Measurements from ENCODE around the gene CXCL3. TPM values are rescaled to one million over a fixed set of nuclear protein-coding genes. Genes with fewer than 3 reads are reported as not detected.

The CXCL3 gene
- total RNA-seq, 2 donors from 2014 or later: 17.5 to 20.2 TPM

- no peak for TF ChIP-seq CTCF (IDR thresholded peaks at IDR 0.05)
- Histone ChIP-seq H3K4me1 (no peaks in the 10 kb centered on the region), H3K4me3 (no peak within 1 kb of the TSS), H3K9me3 (no peaks in the 10 kb centered on the region), H3K27me3 (no peaks in the 10 kb centered on the region), H3K36me3 (no peaks in the 10 kb centered on the region), H3K9ac (ENCODE audit: low read depth in 2 of 2, low read length in 2 of 2) (no peak within 1 kb of the TSS), H3K27ac (no peak within 1 kb of the TSS)
- DNase-seq: no peak
- intact Hi-C loops (cut with DNase I): no loop called here
Measured at GRCh38 chr4:73988061-73988460, 50.4 kb downstream of the CXCL3 start, which contains the start of gene PPBP. TSS of gene PPBP (minus strand) at chr4:73988190. CDS start at chr4:73988103, 87 bp downstream.

Other genes starting within 250 kb of the CXCL3 start
- gene CXCL6, start 202.0 kb downstream of the CXCL3 start, total RNA-seq: under 1 TPM; 0.32 to 0.42 TPM
- gene PF4V1, start 185.4 kb downstream of the CXCL3 start, total RNA-seq: not detected
- gene CXCL1, start 169.3 kb downstream of the CXCL3 start, total RNA-seq: 10 to 100 TPM in 1 of 2 donors, 1 to 10 TPM in 1; 8.4 to 19.6 TPM
- gene PF4, start 56.7 kb downstream of the CXCL3 start, total RNA-seq: 1 to 10 TPM; 1.1 to 1.2 TPM
- gene PPBP, start 50.5 kb downstream of the CXCL3 start, total RNA-seq: not detected
- 1 to 10 TPM in 1 of 2 donors, under 1 TPM in 1; 0.13 to 1.0 TPM for gene CXCL5, start 40.0 kb downstream of the CXCL3 start, total RNA-seq
- gene CXCL2, start 60.5 kb upstream of the CXCL3 start, total RNA-seq: 1 to 10 TPM; 7.5 TPM
- 10 to 100 TPM in 1 of 2 donors, 1 to 10 TPM in 1; 9.5 to 12.6 TPM for gene MTHFD2L, start 119.4 kb upstream of the CXCL3 start, total RNA-seq

All from colonic mucosa (tissue), 4 donors.